A549 (cell line): ENCODE results near the gene ANO10. TPM values are rescaled to one million over a fixed set of nuclear protein-coding genes. Genes with fewer than 3 reads are reported as not detected.

ENCODE experiments used
- ATAC-seq, 2 experiments: fragments of 200-7000 bp in 1 of 2; fragments of >200 bp in 1 of 2; cut with Nextera tagmentation in 1 of 2; cut with Tn5 transposase in 1 of 2; 3 replicates each; pipeline versions ENCODE4 v1.8.0 to v1.9.1; 2018 to 2020; ENCODE audit warnings: mild to moderate bottlenecking in 1 of 2, moderate library complexity in 1 of 2
- CTCF ChIA-PET: fragments of 300-600 bp; sonication (Branson Sonifier 250); formaldehyde crosslinking; extraction: SDS; loops from one replicate; lab custom pipeline; 2021; ENCODE audit warnings: antibody characterized with exemption, inconsistent platforms; lab: Yijun Ruan, JAX
- POLR2A ChIA-PET: fragments of 350-600 bp; formaldehyde crosslinking; extraction: SDS; loops from one replicate; lab custom pipeline; 2021; ENCODE audit warnings: antibody characterized with exemption, inconsistent platforms; lab: Yijun Ruan, JAX
- DNase-seq, 2 experiments: peaks; one replicate each; pipeline versions ENCODE4 v3.0.0 to v3.0.0-alpha.2; 2011 to 2016; ENCODE audit warnings: low read depth in 1 of 2, low spot score in 1 of 2
- FAIRE-seq: peaks from 2 replicates; lab custom pipeline; 2011; peaks lifted over from hg19 to GRCh38; lab: Jason Lieb, UNC
- H3K27ac ChIP-seq, 2 experiments: fragments of >200 bp; sonication (Bioruptor Twin); formaldehyde crosslinking; 3 replicates each; pipeline ENCODE4 v1.5.1; 2016 to 2017
- H3K4me1 ChIP-seq: fragments of >200 bp; sonication (Bioruptor Twin); formaldehyde crosslinking; 3 replicates; pipeline ENCODE4 v1.6.1; 2016
- H3K4me2 ChIP-seq: fragments of >200 bp; sonication (Bioruptor Twin); formaldehyde crosslinking; 3 replicates; pipeline ENCODE4 v1.6.1; 2016
- H3K4me3 ChIP-seq: fragments of >200 bp; sonication (Bioruptor Twin); formaldehyde crosslinking; 3 replicates; pipeline ENCODE4 v1.5.1; 2016
- H3K9me3 ChIP-seq: fragments of >200 bp; sonication (Bioruptor Twin); formaldehyde crosslinking; 3 replicates; pipeline ENCODE4 v1.6.1; 2016
- BHLHE40 ChIP-seq: IDR thresholded peaks from 2 replicates; pipeline ENCODE4 v1.6.1; 2012; ENCODE audit warnings: low read depth, low read length, inconsistent platforms
- CBX2 ChIP-seq: fragments of 200-600 bp; sonication (generic); IDR thresholded peaks from 2 replicates; pipeline ENCODE4 v1.6.1; 2016; ENCODE audit warnings: low read depth, mild to moderate bottlenecking, borderline replicate concordance
- CTCF ChIP-seq: fragments of >200 bp; sonication (Bioruptor Twin); formaldehyde crosslinking; IDR thresholded peaks from 3 replicates; pipeline ENCODE4 v1.5.1; 2016
- EHF ChIP-seq: fragments of 250-450 bp; sonication (Bioruptor Pico); IDR thresholded peaks from 2 replicates; pipeline ENCODE4 v1.5.0; 2020; ENCODE audit warnings: mild to moderate bottlenecking
- ESRRA ChIP-seq: fragments of 150-350 bp; IDR thresholded peaks from 2 replicates; pipeline ENCODE4 v1.6.1; 2014; ENCODE audit warnings: mild to moderate bottlenecking, low read length, borderline replicate concordance
- FOXS1 ChIP-seq: fragments of 250-450 bp; sonication (Bioruptor Pico); IDR thresholded peaks from 2 replicates; pipeline ENCODE4 v1.5.0; 2020; ENCODE audit warnings: mild to moderate bottlenecking, moderate library complexity
- HDAC2 ChIP-seq: fragments of 200-600 bp; sonication (generic); IDR thresholded peaks from 2 replicates; pipeline ENCODE4 v1.6.1; 2016
- JUN ChIP-seq, 2 experiments: fragments of >200 bp; sonication (Bioruptor Twin); formaldehyde crosslinking; IDR thresholded peaks; 2 replicates in 1 of 2; 3 replicates in 1 of 2; pipeline ENCODE4 v1.6.1; 2016 to 2017
- KDM5A ChIP-seq: fragments of 200-600 bp; sonication (generic); IDR thresholded peaks from 2 replicates; pipeline ENCODE4 v1.6.1; 2016; ENCODE audit warnings: antibody characterized with exemption, mild to moderate bottlenecking
- MAX ChIP-seq: IDR thresholded peaks from 2 replicates; pipeline ENCODE4 v1.6.1; 2012
- MAZ ChIP-seq: fragments of 150-350 bp; IDR thresholded peaks from 2 replicates; pipeline ENCODE4 v1.6.1; 2014; ENCODE audit warnings: antibody characterized with exemption, low read depth, low read length, borderline replicate concordance
- MYC ChIP-seq: IDR thresholded peaks from 2 replicates; pipeline ENCODE4 v1.6.1; 2012; ENCODE audit warnings: mild to moderate bottlenecking, inconsistent platforms, low read length, improper control_type of control experiment, borderline replicate concordance
- NFE2L2 ChIP-seq: fragments of 150-350 bp; conservative IDR thresholded peaks from 2 replicates; pipeline ENCODE4 v1.6.1; 2014; ENCODE audit warnings: low read length
- PHF8 ChIP-seq: fragments of 200-600 bp; sonication (generic); IDR thresholded peaks from 2 replicates; pipeline ENCODE4 v1.6.1; 2016; ENCODE audit warnings: low read depth, mild to moderate bottlenecking, antibody characterized with exemption, moderate library complexity, borderline replicate concordance
- POLR2A ChIP-seq: IDR thresholded peaks from 2 replicates; pipeline ENCODE4 v1.6.1; 2012; ENCODE audit warnings: mild to moderate bottlenecking, low read length
- RCOR1 ChIP-seq: fragments of 150-350 bp; IDR thresholded peaks from 2 replicates; pipeline ENCODE4 v1.6.1; 2014; ENCODE audit warnings: antibody characterized with exemption, low read length, low read depth
- TFCP2L1 ChIP-seq: fragments of 250-450 bp; sonication (Bioruptor Pico); IDR thresholded peaks from 2 replicates; pipeline ENCODE4 v1.5.0; 2021; ENCODE audit warnings: mild to moderate bottlenecking
- TP53 ChIP-seq: fragments of 250-450 bp; sonication (Bioruptor Pico); IDR thresholded peaks from 2 replicates; pipeline ENCODE4 v1.5.0; 2021; ENCODE audit warnings: mild to moderate bottlenecking, moderate library complexity
- ZC3H11A ChIP-seq: fragments of 450-650 bp; IDR thresholded peaks from 2 replicates; pipeline ENCODE4 v1.6.1; 2014; ENCODE audit warnings: antibody characterized with exemption, mild to moderate bottlenecking
- ZFP36 ChIP-seq: fragments of 450-650 bp; IDR thresholded peaks from 2 replicates; pipeline ENCODE4 v1.6.1; 2014; ENCODE audit warnings: borderline replicate concordance; ENCODE audit not compliant: partially characterized antibody
- WGBS: methylation state at CpG from one replicate; pipeline ENCODE4 v1.1.6; 2017; ENCODE audit errors: missing lambda C conversion rate; 5-methylcytosine and 5-hydroxymethylcytosine counted together
- polyA plus RNA-seq, 4 experiments: library from polyadenylated mRNA; depleted of rRNA in 3 of 4; stranded (reverse); fragments of >200 nt; fragmentation: RNase III in 1 of 4; extraction: RNeasy Plus Mini Kit Qiagen cat#74134 plus additional on column Dnase treatment in 1 of 4; gene quantifications; 2 replicates in 3 of 4; 3 replicates in 1 of 4; pipeline ENCODE4 v1.2.3, GENCODE V29; 2011 to 2017
- TF ChIP-seq, protein P1 (sequence below): fragments of >200 bp; sonication (Bioruptor Twin); formaldehyde crosslinking; IDR thresholded peaks from 3 replicates; pipeline ENCODE4 v1.6.1; 2016
- TF ChIP-seq, protein P2 (sequence below): IDR thresholded peaks from 2 replicates; pipeline ENCODE4 v1.6.1; 2012; ENCODE audit warnings: low read depth, borderline replicate concordance
- TF ChIP-seq, protein P3 (sequence below): fragments of 250-450 bp; sonication (Bioruptor Pico); IDR thresholded peaks from 2 replicates; pipeline ENCODE4 v1.5.0; 2020; ENCODE audit warnings: low read depth, mild to moderate bottlenecking, moderate library complexity
- TF ChIP-seq, protein P4 (sequence below): fragments of 150-350 bp; IDR thresholded peaks from 2 replicates; pipeline ENCODE4 v1.6.1; 2014; ENCODE audit warnings: low read depth, mild to moderate bottlenecking, low read length
- TF ChIP-seq, protein P5 (sequence below): fragments of 450-650 bp; IDR thresholded peaks from 2 replicates; pipeline ENCODE4 v1.6.1; 2014; ENCODE audit warnings: antibody characterized with exemption

The ANO10 gene
- polyA plus RNA-seq, 2 of the 4 experiments (the other 2 are of a cell fraction): 20.0 to 22.8 TPM

DNA sequence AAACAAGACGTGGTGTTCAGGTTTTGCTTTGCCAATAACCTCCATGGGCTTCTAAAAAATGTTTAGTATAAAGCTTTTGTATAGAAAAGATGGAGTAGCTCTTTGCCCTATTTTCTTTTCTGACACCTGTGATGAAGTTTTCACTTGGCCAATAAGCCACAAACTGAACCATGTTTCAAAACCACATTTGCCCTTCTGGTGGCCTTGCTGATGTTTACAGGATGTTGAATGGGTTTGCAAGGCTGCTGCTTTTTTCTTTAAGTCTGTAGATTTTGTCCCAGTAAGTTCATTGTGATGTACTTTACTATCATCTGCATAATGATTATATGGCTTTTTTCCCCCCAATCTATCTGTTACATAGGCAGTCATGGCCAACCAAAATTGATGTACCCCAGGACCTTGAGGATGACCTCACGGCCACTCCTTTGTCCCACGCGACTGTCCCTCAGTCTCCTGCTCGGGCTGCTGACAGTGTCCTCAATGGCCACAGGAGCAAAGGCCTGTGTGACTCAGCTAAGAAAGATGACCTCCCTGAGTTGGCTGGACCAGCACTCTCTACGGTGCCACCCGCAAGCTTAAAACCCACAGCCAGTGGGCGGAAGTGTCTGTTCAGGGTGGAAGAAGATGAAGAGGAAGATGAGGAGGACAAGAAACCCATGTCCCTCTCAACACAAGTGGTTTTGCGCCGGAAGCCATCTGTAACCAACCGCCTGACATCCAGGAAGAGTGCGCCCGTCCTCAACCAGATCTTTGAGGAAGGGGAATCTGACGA is 274.6 kb downstream of the ANO10 start:
- H3K27ac ChIP-seq: no peak overlapping the region
- H3K9me3 ChIP-seq: 0 out of 3 replicates have a peak, but pooled peaks cover 2% of the 10 kb centered on the region
- H3K4me2 ChIP-seq: no peak overlapping the region
- WGBS: 95% methylated on average over 14 of the region's 14 CpGs
- FAIRE-seq (no peak), DNase-seq (no peak), ATAC-seq (no peak)
- H3K4me1 ChIP-seq: no peaks in the 10 kb centered on the region
- CTCF ChIA-PET: no interaction called here
- H3K4me3 ChIP-seq: no peak overlapping the region
- no peak for TF ChIP-seq FOXS1 (CRISPR knock-in tag)
- TF ChIP-seq, protein P1, sequence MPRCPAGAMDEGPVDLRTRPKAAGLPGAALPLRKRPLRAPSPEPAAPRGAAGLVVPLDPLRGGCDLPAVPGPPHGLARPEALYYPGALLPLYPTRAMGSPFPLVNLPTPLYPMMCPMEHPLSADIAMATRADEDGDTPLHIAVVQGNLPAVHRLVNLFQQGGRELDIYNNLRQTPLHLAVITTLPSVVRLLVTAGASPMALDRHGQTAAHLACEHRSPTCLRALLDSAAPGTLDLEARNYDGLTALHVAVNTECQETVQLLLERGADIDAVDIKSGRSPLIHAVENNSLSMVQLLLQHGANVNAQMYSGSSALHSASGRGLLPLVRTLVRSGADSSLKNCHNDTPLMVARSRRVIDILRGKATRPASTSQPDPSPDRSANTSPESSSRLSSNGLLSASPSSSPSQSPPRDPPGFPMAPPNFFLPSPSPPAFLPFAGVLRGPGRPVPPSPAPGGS: no peak
- TF ChIP-seq, protein P2, sequence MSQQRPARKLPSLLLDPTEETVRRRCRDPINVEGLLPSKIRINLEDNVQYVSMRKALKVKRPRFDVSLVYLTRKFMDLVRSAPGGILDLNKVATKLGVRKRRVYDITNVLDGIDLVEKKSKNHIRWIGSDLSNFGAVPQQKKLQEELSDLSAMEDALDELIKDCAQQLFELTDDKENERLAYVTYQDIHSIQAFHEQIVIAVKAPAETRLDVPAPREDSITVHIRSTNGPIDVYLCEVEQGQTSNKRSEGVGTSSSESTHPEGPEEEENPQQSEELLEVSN: no peak
- TF ChIP-seq EHF (CRISPR knock-in tag): no peak
- TF ChIP-seq RCOR1: no peak
- no peak for TF ChIP-seq JUN (IDR thresholded peaks at IDR 0.05)
- TF ChIP-seq TFCP2L1 (CRISPR knock-in tag): no peak
- no peak for TF ChIP-seq MYC
- TF ChIP-seq NFE2L2: no peak
- TF ChIP-seq PHF8: no peak
- TF ChIP-seq POLR2A: no peak
- TF ChIP-seq TP53 (CRISPR knock-in tag): no peak
- no peak for TF ChIP-seq CBX2
- no peak for TF ChIP-seq HDAC2
- POLR2A ChIA-PET: no interaction called here

DNA sequence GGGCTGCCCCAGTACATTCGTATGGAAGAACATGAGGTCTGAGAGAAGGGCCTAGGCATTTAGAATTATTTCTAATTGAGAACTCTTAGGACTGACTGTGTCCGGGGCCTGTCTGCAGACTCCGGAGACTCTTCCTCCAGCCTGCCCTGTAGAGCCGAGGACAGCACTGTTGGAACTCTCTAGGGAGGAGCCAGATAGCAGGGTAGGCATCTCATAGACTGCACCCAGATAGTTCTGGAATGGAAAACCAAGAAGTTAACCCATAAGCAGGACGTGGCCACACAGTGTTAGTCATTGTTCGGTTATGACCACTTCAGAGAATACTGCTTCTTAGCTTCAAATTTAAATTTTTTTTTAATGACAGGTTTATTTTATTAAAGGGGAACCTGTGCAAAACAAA is 275.9 kb downstream of the ANO10 start:
- no peak for FAIRE-seq
- ChIA-PET POLR2A (no interaction called here), CTCF (no interaction called here)
- TF ChIP-seq, protein P3, sequence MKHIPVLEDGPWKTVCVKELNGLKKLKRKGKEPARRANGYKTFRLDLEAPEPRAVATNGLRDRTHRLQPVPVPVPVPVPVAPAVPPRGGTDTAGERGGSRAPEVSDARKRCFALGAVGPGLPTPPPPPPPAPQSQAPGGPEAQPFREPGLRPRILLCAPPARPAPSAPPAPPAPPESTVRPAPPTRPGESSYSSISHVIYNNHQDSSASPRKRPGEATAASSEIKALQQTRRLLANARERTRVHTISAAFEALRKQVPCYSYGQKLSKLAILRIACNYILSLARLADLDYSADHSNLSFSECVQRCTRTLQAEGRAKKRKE (CRISPR knock-in tag): no peak
- TF ChIP-seq, protein P4, sequence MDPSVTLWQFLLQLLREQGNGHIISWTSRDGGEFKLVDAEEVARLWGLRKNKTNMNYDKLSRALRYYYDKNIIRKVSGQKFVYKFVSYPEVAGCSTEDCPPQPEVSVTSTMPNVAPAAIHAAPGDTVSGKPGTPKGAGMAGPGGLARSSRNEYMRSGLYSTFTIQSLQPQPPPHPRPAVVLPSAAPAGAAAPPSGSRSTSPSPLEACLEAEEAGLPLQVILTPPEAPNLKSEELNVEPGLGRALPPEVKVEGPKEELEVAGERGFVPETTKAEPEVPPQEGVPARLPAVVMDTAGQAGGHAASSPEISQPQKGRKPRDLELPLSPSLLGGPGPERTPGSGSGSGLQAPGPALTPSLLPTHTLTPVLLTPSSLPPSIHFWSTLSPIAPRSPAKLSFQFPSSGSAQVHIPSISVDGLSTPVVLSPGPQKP: no peak
- TF ChIP-seq ESRRA: no peak
- TF ChIP-seq MYC: no peak
- no peak for TF ChIP-seq KDM5A
- TF ChIP-seq POLR2A: no peak
- TF ChIP-seq ZFP36: no peak
- DNase-seq: no peak
- Histone ChIP-seq H3K9me3 (no peaks in the 10 kb centered on the region), H3K4me2 (no peak overlapping the region), H3K4me3 (no peak overlapping the region), H3K27ac (no peak overlapping the region), H3K4me1 (no peaks in the 10 kb centered on the region)
- 79% methylated on average over 6 of the region's 6 CpGs for WGBS
- ATAC-seq: no peak

DNA sequence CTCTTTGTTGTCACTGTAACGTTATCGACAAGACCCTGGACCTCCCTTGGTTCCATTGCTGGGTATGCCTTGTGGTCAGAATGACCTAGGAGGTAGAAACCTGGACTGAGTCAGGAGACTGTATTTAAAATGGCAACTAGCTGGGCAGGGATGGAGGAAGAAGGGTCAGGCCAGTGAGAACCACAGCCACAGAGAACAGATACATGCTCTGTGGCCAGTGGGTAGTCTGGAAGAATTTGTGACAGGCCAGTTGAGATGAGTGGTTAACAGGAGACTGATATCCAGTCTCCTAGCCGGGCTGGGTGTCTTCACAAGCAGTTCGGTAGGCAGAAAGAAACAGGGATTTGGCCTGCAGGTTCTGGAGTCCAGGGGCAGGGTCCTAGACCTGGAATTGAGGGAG is 276.6 kb downstream of the ANO10 start:
- H3K4me1 ChIP-seq: no peaks in the 10 kb centered on the region
- TF ChIP-seq CTCF: no peak
- TF ChIP-seq MAX: no peak
- TF ChIP-seq, protein P5, sequence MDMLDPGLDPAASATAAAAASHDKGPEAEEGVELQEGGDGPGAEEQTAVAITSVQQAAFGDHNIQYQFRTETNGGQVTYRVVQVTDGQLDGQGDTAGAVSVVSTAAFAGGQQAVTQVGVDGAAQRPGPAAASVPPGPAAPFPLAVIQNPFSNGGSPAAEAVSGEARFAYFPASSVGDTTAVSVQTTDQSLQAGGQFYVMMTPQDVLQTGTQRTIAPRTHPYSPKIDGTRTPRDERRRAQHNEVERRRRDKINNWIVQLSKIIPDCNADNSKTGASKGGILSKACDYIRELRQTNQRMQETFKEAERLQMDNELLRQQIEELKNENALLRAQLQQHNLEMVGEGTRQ: no peak
- TF ChIP-seq ZC3H11A: no peak
- TF ChIP-seq BHLHE40: no peak
- TF ChIP-seq, protein P3 (CRISPR knock-in tag): no peak
- TF ChIP-seq MAZ: no peak
- TF ChIP-seq, all 56 proteins: peak for 0
- Histone ChIP-seq H3K4me2 (no peak overlapping the region), H3K4me3 (no peak overlapping the region), H3K27ac (no peak overlapping the region), H3K9me3 (no peaks in the 10 kb centered on the region)
- WGBS: 93% methylated on average over 4 of the region's 4 CpGs
- CTCF ChIA-PET: no interaction called here
- FAIRE-seq (no peak), DNase-seq (no peak), ATAC-seq (no peak)
- POLR2A ChIA-PET: no interaction called here
